ENCODE measurements around the gene NAALADL1.
"Not testable (repeated sequence)": the region's sequence is repeated elsewhere in the genome, so short reads cannot be mapped to it uniquely, and the experiment has no call there.

The NAALADL1 gene

GRCh38 chr11:65047581-65048422 lies 10.6 kb downstream of the NAALADL1 start:
- no peak for DNase-seq

- no peak for DNase-seq
Measured at GRCh38 chr11:65045728-65046127, 12.6 kb downstream of the NAALADL1 start.

GRCh38 chr11:65045061-65045460 lies 13.3 kb downstream of the NAALADL1 start:
- no peak for DNase-seq

GRCh38 chr11:65043881-65044501 lies 14.4 kb downstream of the NAALADL1 start:
- no peak for DNase-seq

- no peak for DNase-seq
Measured at GRCh38 chr11:65042891-65043290, 15.5 kb downstream of the NAALADL1 start.

- peak; percentile 92 for DNase-seq
Measured at GRCh38 chr11:65040847-65041622, 17.3 kb downstream of the NAALADL1 start, which contains the start of gene SAC3D1. Gene SAC3D1 (plus strand): TSS chr11:65041210. CDS start chr11:65041293, 83 bp downstream.

GRCh38 chr11:65040520-65040846 lies 17.9 kb downstream of the NAALADL1 start:
- no peak for DNase-seq

GRCh38 chr11:65036931-65037330 lies 21.4 kb downstream of the NAALADL1 start:
- DNase-seq: no peak

GRCh38 chr11:65035579-65035978 lies 22.8 kb downstream of the NAALADL1 start:
- no peak for DNase-seq

GRCh38 chr11:65034423-65034822 lies 23.9 kb downstream of the NAALADL1 start:
- no peak for DNase-seq

GRCh38 chr11:65032216-65032615 lies 26.1 kb downstream of the NAALADL1 start:
- DNase-seq: no peak

- peak; percentile 75 for DNase-seq
Measured at GRCh38 chr11:65027213-65028067, 30.9 kb downstream of the NAALADL1 start, which contains the start of gene SNX15. Gene SNX15 (plus strand): TSS chr11:65027439. CDS start chr11:65027538, 99 bp downstream.

- no peak for DNase-seq
Measured at GRCh38 chr11:65026810-65027209, 31.5 kb downstream of the NAALADL1 start.

GRCh38 chr11:65023502-65023901 lies 34.9 kb downstream of the NAALADL1 start:
- DNase-seq: not testable (repeated sequence)

- DNase-seq: no peak
Measured at GRCh38 chr11:65021509-65021908, 36.8 kb downstream of the NAALADL1 start.

GRCh38 chr11:65021003-65021402 lies 37.4 kb downstream of the NAALADL1 start:
- DNase-seq: no peak

GRCh38 chr11:65019824-65020223 lies 38.5 kb downstream of the NAALADL1 start:
- no peak for DNase-seq

- DNase-seq: no peak
Measured at GRCh38 chr11:65017937-65018336, 40.4 kb downstream of the NAALADL1 start.

- no peak for DNase-seq
Measured at GRCh38 chr11:65016705-65017104, 41.6 kb downstream of the NAALADL1 start.

- DNase-seq: no peak
Measured at GRCh38 chr11:65014726-65015227, 43.6 kb downstream of the NAALADL1 start.

- no peak for DNase-seq
Measured at GRCh38 chr11:65013888-65014725, 44.2 kb downstream of the NAALADL1 start, which contains the start of gene ARL2. Gene ARL2 (plus strand): TSS chr11:65014160. CDS start chr11:65014208, 48 bp downstream.
